HG03039 (cell line): Measurements from ENCODE around the gene DEXI.
"Not testable (repeated sequence)": the region's sequence is repeated elsewhere in the genome, so short reads cannot be mapped to it uniquely, and the experiment has no call there.

Source experiments
- ATAC-seq: cut with Tn5 transposase; IDR thresholded peaks from one replicate; pipeline ENCODE4 v1.9.1; 2021; ENCODE audit warnings: mild to moderate bottlenecking, moderate library complexity; ENCODE audit not compliant: unreplicated experiment

Gene DEXI

GRCh38 chr16:10969615-10970014 is 27.3 kb upstream of the DEXI start:
- no peak for ATAC-seq

GRCh38 chr16:10968498-10968897 is 26.2 kb upstream of the DEXI start:
- no peak for ATAC-seq

- ATAC-seq: no peak
Observed at GRCh38 chr16:10967986-10968385, 25.7 kb upstream of the DEXI start.

GRCh38 chr16:10966559-10966958 is 24.3 kb upstream of the DEXI start:
- not testable (repeated sequence) for ATAC-seq

GRCh38 chr16:10966129-10966528 is 23.9 kb upstream of the DEXI start:
- no peak for ATAC-seq

- peak; percentile 46 for ATAC-seq
Observed at GRCh38 chr16:10965440-10966061, 23.3 kb upstream of the DEXI start.

- ATAC-seq: no peak
Observed at GRCh38 chr16:10964891-10965326, 22.6 kb upstream of the DEXI start.

- ATAC-seq: peak; percentile 35
Observed at GRCh38 chr16:10964039-10964890, 22.0 kb upstream of the DEXI start.

- no peak for ATAC-seq
Observed at GRCh38 chr16:10961231-10961630, 19.0 kb upstream of the DEXI start.

- ATAC-seq: no peak
Observed at GRCh38 chr16:10959161-10959560, 16.9 kb upstream of the DEXI start.

GRCh38 chr16:10957771-10958482 is 15.7 kb upstream of the DEXI start:
- no peak for ATAC-seq

GRCh38 chr16:10954903-10955302 is 12.6 kb upstream of the DEXI start:
- ATAC-seq: no peak

- no peak for ATAC-seq
Observed at GRCh38 chr16:10951026-10951425, 8.8 kb upstream of the DEXI start.

- ATAC-seq: no peak
Observed at GRCh38 chr16:10950393-10950792, 8.1 kb upstream of the DEXI start.

GRCh38 chr16:10949424-10949970 is 7.2 kb upstream of the DEXI start:
- peak; percentile 50 for ATAC-seq

GRCh38 chr16:10947211-10947787 is 5.0 kb upstream of the DEXI start:
- ATAC-seq: no peak

- ATAC-seq: no peak
Observed at GRCh38 chr16:10946308-10946707, 4.0 kb upstream of the DEXI start.

GRCh38 chr16:10945065-10945787 is 3.0 kb upstream of the DEXI start:
- ATAC-seq: no peak

- ATAC-seq: peak; percentile 52
Observed at GRCh38 chr16:10944249-10945064, 2.2 kb upstream of the DEXI start, which contains the start of gene CLEC16A. TSS of gene CLEC16A (plus strand) at chr16:10944564. CDS start at chr16:10944718, 154 bp downstream.

GRCh38 chr16:10943064-10943353 is 741 bp upstream of the DEXI start:
- no peak for ATAC-seq
